Panc1 (cell line): ENCODE data around the gene RNF135.

Experiments used
- POLR2AphosphoS5 ChIP-seq: IDR thresholded peaks from 2 replicates; pipeline ENCODE4 v1.6.1; 2012; ENCODE audit warnings: mild to moderate bottlenecking, low read depth, low read length, moderate library complexity
- SIN3A ChIP-seq: IDR thresholded peaks from 2 replicates; pipeline ENCODE4 v1.6.1; 2012; ENCODE audit warnings: low read depth, mild to moderate bottlenecking, low read length, moderate library complexity, borderline replicate concordance; ENCODE audit not compliant: insufficient read depth
- TCF7L2 ChIP-seq: IDR thresholded peaks from 2 replicates; pipeline ENCODE4 v1.6.1; 2011; ENCODE audit warnings: mild to moderate bottlenecking, low read depth, low read length, inconsistent platforms
- TF ChIP-seq, protein P1 (sequence below), 2 experiments: IDR thresholded peaks; 2 replicates each; pipeline ENCODE4 v1.6.1; 2011 to 2012; ENCODE audit warnings: low read depth in 2 of 2, control low read depth in 1 of 2, low read length in 1 of 2, mild to moderate bottlenecking in 1 of 2, moderate library complexity in 1 of 2; ENCODE audit not compliant: insufficient read depth in 1 of 2
- TF ChIP-seq, protein P2 (sequence below): fragments of 450-650 bp; IDR thresholded peaks from 2 replicates; pipeline ENCODE4 v1.5.1; 2017; ENCODE audit warnings: mild to moderate bottlenecking

DNA sequence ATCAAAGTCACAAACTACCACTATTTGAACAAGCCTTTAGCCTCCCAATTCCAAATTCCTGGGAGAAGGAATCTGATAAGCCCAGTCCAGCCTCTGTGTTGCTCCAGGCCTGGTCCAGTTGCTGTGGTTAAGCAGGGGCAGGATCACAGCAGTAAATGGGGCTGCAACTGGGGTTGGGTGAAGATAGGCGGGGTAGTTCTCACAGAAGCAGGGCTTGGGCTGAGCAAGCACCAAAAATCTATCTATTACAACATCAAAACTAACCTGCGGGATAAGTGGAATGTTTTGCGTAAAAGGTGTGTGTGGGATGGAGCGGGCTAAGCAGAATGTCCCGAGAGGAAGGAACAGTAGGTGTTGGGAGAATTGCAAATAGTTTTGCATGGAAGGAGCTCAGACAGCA is 23.0 kb upstream of the RNF135 start:
- TF ChIP-seq, protein P1, sequence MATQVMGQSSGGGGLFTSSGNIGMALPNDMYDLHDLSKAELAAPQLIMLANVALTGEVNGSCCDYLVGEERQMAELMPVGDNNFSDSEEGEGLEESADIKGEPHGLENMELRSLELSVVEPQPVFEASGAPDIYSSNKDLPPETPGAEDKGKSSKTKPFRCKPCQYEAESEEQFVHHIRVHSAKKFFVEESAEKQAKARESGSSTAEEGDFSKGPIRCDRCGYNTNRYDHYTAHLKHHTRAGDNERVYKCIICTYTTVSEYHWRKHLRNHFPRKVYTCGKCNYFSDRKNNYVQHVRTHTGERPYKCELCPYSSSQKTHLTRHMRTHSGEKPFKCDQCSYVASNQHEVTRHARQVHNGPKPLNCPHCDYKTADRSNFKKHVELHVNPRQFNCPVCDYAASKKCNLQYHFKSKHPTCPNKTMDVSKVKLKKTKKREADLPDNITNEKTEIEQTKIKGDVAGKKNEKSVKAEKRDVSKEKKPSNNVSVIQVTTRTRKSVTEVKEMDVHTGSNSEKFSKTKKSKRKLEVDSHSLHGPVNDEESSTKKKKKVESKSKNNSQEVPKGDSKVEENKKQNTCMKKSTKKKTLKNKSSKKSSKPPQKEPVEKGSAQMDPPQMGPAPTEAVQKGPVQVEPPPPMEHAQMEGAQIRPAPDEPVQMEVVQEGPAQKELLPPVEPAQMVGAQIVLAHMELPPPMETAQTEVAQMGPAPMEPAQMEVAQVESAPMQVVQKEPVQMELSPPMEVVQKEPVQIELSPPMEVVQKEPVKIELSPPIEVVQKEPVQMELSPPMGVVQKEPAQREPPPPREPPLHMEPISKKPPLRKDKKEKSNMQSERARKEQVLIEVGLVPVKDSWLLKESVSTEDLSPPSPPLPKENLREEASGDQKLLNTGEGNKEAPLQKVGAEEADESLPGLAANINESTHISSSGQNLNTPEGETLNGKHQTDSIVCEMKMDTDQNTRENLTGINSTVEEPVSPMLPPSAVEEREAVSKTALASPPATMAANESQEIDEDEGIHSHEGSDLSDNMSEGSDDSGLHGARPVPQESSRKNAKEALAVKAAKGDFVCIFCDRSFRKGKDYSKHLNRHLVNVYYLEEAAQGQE (IDR thresholded peaks at IDR 0.05; ENCODE audit: insufficient read depth in 1 of 2, low read depth in 2 of 2, low read length in 1 of 2): no peak
- TF ChIP-seq, protein P2, sequence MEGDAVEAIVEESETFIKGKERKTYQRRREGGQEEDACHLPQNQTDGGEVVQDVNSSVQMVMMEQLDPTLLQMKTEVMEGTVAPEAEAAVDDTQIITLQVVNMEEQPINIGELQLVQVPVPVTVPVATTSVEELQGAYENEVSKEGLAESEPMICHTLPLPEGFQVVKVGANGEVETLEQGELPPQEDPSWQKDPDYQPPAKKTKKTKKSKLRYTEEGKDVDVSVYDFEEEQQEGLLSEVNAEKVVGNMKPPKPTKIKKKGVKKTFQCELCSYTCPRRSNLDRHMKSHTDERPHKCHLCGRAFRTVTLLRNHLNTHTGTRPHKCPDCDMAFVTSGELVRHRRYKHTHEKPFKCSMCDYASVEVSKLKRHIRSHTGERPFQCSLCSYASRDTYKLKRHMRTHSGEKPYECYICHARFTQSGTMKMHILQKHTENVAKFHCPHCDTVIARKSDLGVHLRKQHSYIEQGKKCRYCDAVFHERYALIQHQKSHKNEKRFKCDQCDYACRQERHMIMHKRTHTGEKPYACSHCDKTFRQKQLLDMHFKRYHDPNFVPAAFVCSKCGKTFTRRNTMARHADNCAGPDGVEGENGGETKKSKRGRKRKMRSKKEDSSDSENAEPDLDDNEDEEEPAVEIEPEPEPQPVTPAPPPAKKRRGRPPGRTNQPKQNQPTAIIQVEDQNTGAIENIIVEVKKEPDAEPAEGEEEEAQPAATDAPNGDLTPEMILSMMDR: no peak
- TF ChIP-seq POLR2AphosphoS5: no peak
- no peak for TF ChIP-seq SIN3A
- no peak for TF ChIP-seq TCF7L2
